H1 (cell line): ENCODE measurements around the gene GDNF. TPM values are rescaled to one million over a fixed set of nuclear protein-coding genes. Genes with fewer than 3 reads are reported as not detected.

Source experiments
- CTCF ChIA-PET: fragments of 300-600 bp; sonication (Branson Sonifier 250); formaldehyde crosslinking; loops from one replicate; lab custom pipeline; 2021; ENCODE audit not compliant: partially characterized antibody; lab: Charles Lee
- POLR2A ChIA-PET: fragments of 300-600 bp; sonication (Branson Sonifier 250); formaldehyde crosslinking; loops from one replicate; lab custom pipeline; 2021; ENCODE audit warnings: inconsistent platforms; ENCODE audit not compliant: partially characterized antibody; lab: Charles Lee
- DNase-seq, 2 experiments: peaks; one replicate each; pipeline versions ENCODE4 v3.0.0 to v3.0.0-alpha.2; 2010 to 2022; ENCODE audit warnings: low spot score in 2 of 2, low read depth in 1 of 2, mixed read lengths in 1 of 2
- FAIRE-seq: peaks from 2 replicates; lab custom pipeline; 2011; peaks lifted over from hg19 to GRCh38; lab: Jason Lieb, UNC
- H2AFZ ChIP-seq: 2 replicates; pipeline ENCODE4 v1.8.1; 2012; ENCODE audit warnings: low read length, inconsistent platforms
- H2AK5ac ChIP-seq: 2 replicates; pipeline ENCODE4 v1.6.1; 2013; ENCODE audit warnings: low read depth, low read length
- H2BK120ac ChIP-seq: replicated peaks from 2 replicates; pipeline ENCODE3; 2013; ENCODE audit warnings: low read depth, low read length, inconsistent platforms
- H2BK12ac ChIP-seq: 2 replicates; pipeline ENCODE4 v1.6.1; 2013; ENCODE audit warnings: low read depth, low read length
- H2BK15ac ChIP-seq: 2 replicates; pipeline ENCODE4 v1.6.1; 2013; ENCODE audit warnings: low read length
- H2BK20ac ChIP-seq: 2 replicates; pipeline ENCODE4 v1.6.1; 2013; ENCODE audit warnings: low read length
- H2BK5ac ChIP-seq: 2 replicates; pipeline ENCODE4 v1.6.1; 2013; ENCODE audit warnings: low read depth, low read length
- H3K14ac ChIP-seq: 2 replicates; pipeline ENCODE4 v1.6.1; 2013; ENCODE audit warnings: inconsistent platforms; ENCODE audit not compliant: insufficient read length
- H3K18ac ChIP-seq: 2 replicates; pipeline ENCODE4 v1.6.1; 2013; ENCODE audit warnings: low read length; ENCODE audit errors: extremely low read depth
- H3K23ac ChIP-seq: 2 replicates; pipeline ENCODE4 v1.6.1; 2013; ENCODE audit warnings: inconsistent platforms; ENCODE audit not compliant: insufficient read length
- H3K23me2 ChIP-seq: 2 replicates; pipeline ENCODE4 v1.6.1; 2013; ENCODE audit warnings: low read depth, low read length
- H3K27ac ChIP-seq: 2 replicates; pipeline ENCODE4 v1.6.1; 2011; ENCODE audit warnings: low read depth, low read length, inconsistent platforms
- H3K27me3 ChIP-seq, 4 experiments: replicated peaks in 1 of 4; 1 replicate in 1 of 4; 2 replicates in 3 of 4; pipeline versions ENCODE4 v1.6.1 to v1.8.1; 2011 to 2013; ENCODE audit warnings: low read length in 3 of 4, mild to moderate bottlenecking in 3 of 4, inconsistent platforms in 2 of 4, mixed read lengths in 2 of 4, moderate library complexity in 1 of 4; ENCODE audit not compliant: control insufficient read depth in 3 of 4, insufficient read depth in 3 of 4; ENCODE audit errors: extremely low read depth in 1 of 4
- H3K36me3 ChIP-seq, 4 experiments: 2 replicates each; pipeline versions ENCODE4 v1.6.1 to v1.8.1; 2011 to 2013; ENCODE audit warnings: mild to moderate bottlenecking in 4 of 4, low read length in 3 of 4, moderate library complexity in 2 of 4, control low read depth in 1 of 4, inconsistent platforms in 1 of 4; ENCODE audit not compliant: insufficient read depth in 4 of 4, control insufficient read depth in 2 of 4
- H3K4ac ChIP-seq: replicated peaks from 2 replicates; pipeline ENCODE3; 2013; ENCODE audit warnings: low read length, low read depth, mixed read lengths, inconsistent platforms; ENCODE audit not compliant: insufficient read length
- H3K4me1 ChIP-seq, 4 experiments: replicated peaks in 1 of 4; 1 replicate in 1 of 4; 2 replicates in 3 of 4; pipeline versions ENCODE4 v1.6.1 to v1.8.1; 2011 to 2013; ENCODE audit warnings: low read length in 3 of 4, inconsistent platforms in 2 of 4, mixed read lengths in 1 of 4; ENCODE audit not compliant: insufficient read depth in 4 of 4, control insufficient read depth in 3 of 4
- H3K4me2 ChIP-seq, 2 experiments: 2 replicates each; pipeline versions ENCODE4 v1.6.1 to v1.8.1; 2011 to 2013; ENCODE audit warnings: low read depth in 2 of 2, low read length in 2 of 2, control low read depth in 1 of 2, inconsistent platforms in 1 of 2, mild to moderate bottlenecking in 1 of 2; ENCODE audit not compliant: insufficient read depth in 1 of 2
- H3K4me3 ChIP-seq, 4 experiments: fragments of 200-600, 300-600 bp in 1 of 4; sonication (generic), shearing (Covaris generic), sonication (Bioruptor Twin) in 1 of 4; 2 replicates each; pipeline versions ENCODE4 v1.5.1 to v1.8.1; 2011 to 2016; ENCODE audit warnings: low read length in 4 of 4, low read depth in 3 of 4, control low read depth in 2 of 4, inconsistent platforms in 2 of 4, mild to moderate bottlenecking in 2 of 4, mixed read lengths in 1 of 4, moderate library complexity in 1 of 4; ENCODE audit not compliant: insufficient read depth in 2 of 4; ENCODE audit errors: extremely low read depth in 1 of 4
- H3K56ac ChIP-seq: replicated peaks from 2 replicates; pipeline ENCODE3; 2013; ENCODE audit warnings: low read depth, mild to moderate bottlenecking, mixed read lengths, low read length, inconsistent platforms; ENCODE audit not compliant: insufficient read length
- H3K79me1 ChIP-seq: 2 replicates; pipeline ENCODE4 v1.6.1; 2013; ENCODE audit warnings: low read depth, low read length, control low read depth
- H3K79me2 ChIP-seq, 2 experiments: 2 replicates each; pipeline versions ENCODE4 v1.6.1 to v1.8.1; 2012 to 2013; ENCODE audit warnings: low read length in 2 of 2, mild to moderate bottlenecking in 2 of 2, inconsistent platforms in 1 of 2; ENCODE audit not compliant: insufficient read depth in 2 of 2, control insufficient read depth in 1 of 2
- H3K9ac ChIP-seq, 4 experiments: replicated peaks in 1 of 4; 1 replicate in 1 of 4; 2 replicates in 3 of 4; pipeline versions ENCODE4 v1.6.1 to v1.8.1; 2011 to 2013; ENCODE audit warnings: low read depth in 3 of 4, low read length in 3 of 4, control low read depth in 2 of 4, mild to moderate bottlenecking in 2 of 4, moderate library complexity in 2 of 4, inconsistent platforms in 1 of 4; ENCODE audit errors: extremely low read depth in 1 of 4
- H3K9me3 ChIP-seq, 2 experiments: 2 replicates each; pipeline versions ENCODE4 v1.6.1 to v1.8.1; 2012 to 2013; ENCODE audit warnings: mild to moderate bottlenecking in 2 of 2, moderate library complexity in 2 of 2, control low read depth in 1 of 2, inconsistent platforms in 1 of 2, low read depth in 1 of 2, low read length in 1 of 2, mixed read lengths in 1 of 2; ENCODE audit not compliant: insufficient read depth in 2 of 2
- H4K20me1 ChIP-seq, 2 experiments: replicated peaks in 1 of 2; 2 replicates each; pipeline versions ENCODE3 to v1.8.1; 2011 to 2013; ENCODE audit warnings: inconsistent platforms in 2 of 2, low read length in 2 of 2, mild to moderate bottlenecking in 1 of 2; ENCODE audit not compliant: insufficient read depth in 2 of 2, control insufficient read depth in 1 of 2
- H4K5ac ChIP-seq: 2 replicates; pipeline ENCODE4 v1.6.1; 2013; ENCODE audit warnings: low read length, low read depth, mixed read lengths, inconsistent platforms; ENCODE audit not compliant: insufficient read length
- H4K8ac ChIP-seq: 2 replicates; pipeline ENCODE4 v1.8.0; 2013; ENCODE audit warnings: mild to moderate bottlenecking, moderate library complexity, low read length, inconsistent platforms; ENCODE audit not compliant: insufficient read depth; ENCODE audit errors: extremely low read depth
- H4K91ac ChIP-seq: replicated peaks from 2 replicates; pipeline ENCODE3; 2013; ENCODE audit warnings: low read length, mixed read lengths, inconsistent platforms; ENCODE audit not compliant: insufficient read length
- CHD1 ChIP-seq: IDR thresholded peaks from 2 replicates; pipeline ENCODE4 v1.6.1; 2012; ENCODE audit warnings: low read depth, low read length, improper control_type of control experiment
- EGR1 ChIP-seq: IDR thresholded peaks from 2 replicates; pipeline ENCODE4 v1.6.1; 2011; ENCODE audit warnings: low read depth, low read length, borderline replicate concordance
- RBBP5 ChIP-seq: IDR thresholded peaks from 2 replicates; pipeline ENCODE4 v1.7.1; 2012; ENCODE audit warnings: low read depth, mild to moderate bottlenecking, inconsistent platforms, low read length, moderate library complexity, borderline replicate concordance
- RNF2 ChIP-seq: fragments of 200-900, 300-1000 bp; sonication (generic); IDR thresholded peaks from 2 replicates; pipeline ENCODE4 v1.7.1; 2016; ENCODE audit warnings: borderline replicate concordance, low read depth, mild to moderate bottlenecking, antibody characterized with exemption, low read length; ENCODE audit not compliant: poor library complexity, severe bottlenecking; ENCODE audit errors: missing control alignments
- SRF ChIP-seq: IDR thresholded peaks from 2 replicates; pipeline ENCODE4 v1.6.1; 2011; ENCODE audit warnings: mild to moderate bottlenecking, low read depth, low read length, moderate library complexity
- WGBS, 2 experiments: shearing (Covaris generic) in 1 of 2; methylation state at CpG; one replicate each; pipeline versions ENCODE4 v1.1.6 to v1.1.7; 2013 to 2015; ENCODE audit warnings: low lambda C conversion rate in 2 of 2, mixed read lengths in 2 of 2, inconsistent platforms in 1 of 2, low coverage in 1 of 2, missing lambda C conversion rate in 1 of 2; ENCODE audit not compliant: insufficient replicate concordance in 2 of 2, insufficient coverage in 1 of 2, insufficient read length in 1 of 2; ENCODE audit errors: extremely low coverage in 1 of 2, missing lambda C conversion rate in 1 of 2; 5-methylcytosine and 5-hydroxymethylcytosine counted together
- polyA plus RNA-seq, 7 experiments: library from polyadenylated mRNA; depleted of rRNA in 3 of 7; stranded (reverse) in 5 of 7; unstranded in 2 of 7; fragments of >200 nt in 5 of 7; fragments of 200-250 nt in 2 of 7; gene quantifications; 1 replicate in 5 of 7; 2 replicates in 1 of 7; 4 replicates in 1 of 7; pipeline versions ENCODE4 v1.2.1 to v1.2.3, GENCODE V29; 2011 to 2013; ENCODE audit warnings: missing spikeins in 2 of 7, mixed read lengths in 2 of 7
- total RNA-seq: library from RNA; stranded (reverse); fragmentation: NEBNext Ultra II Directional; extraction: Animal tissue kit (Norgen Biotek cat#: 25700); gene quantifications from 2 replicates; pipeline ENCODE4 v1.2.1, GENCODE V29; 2021
- TF ChIP-seq, protein P1 (sequence below): IDR thresholded peaks from 2 replicates; pipeline ENCODE4 v1.6.1; 2011; ENCODE audit warnings: low read length, improper control_type of control experiment

Gene GDNF
- total and polyA plus RNA-seq, 2 of the 8 experiments (the other 6 are each of a cell fraction or from before 2014, with no cell fraction given): 0.15 to 2.0 TPM

DNA sequence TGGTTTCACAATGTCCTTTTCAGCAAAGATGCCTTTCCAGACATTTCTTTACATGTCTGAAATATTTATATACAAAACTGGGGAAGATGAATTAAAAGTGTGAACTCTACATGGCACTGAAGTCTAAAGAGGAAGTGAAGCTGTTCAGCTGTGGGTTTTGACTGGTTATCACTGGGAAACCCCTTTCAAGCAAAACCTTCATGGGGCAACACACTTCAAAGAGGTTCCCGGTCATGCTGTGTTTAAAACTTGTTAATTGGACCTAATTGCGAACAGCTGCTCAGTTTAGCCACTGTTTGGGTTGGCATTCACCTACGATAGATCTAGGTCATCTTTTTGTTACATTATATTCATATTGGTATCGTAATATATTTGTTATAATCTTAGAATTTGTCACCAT, 20.0 kb upstream of the GDNF start:
- no peak overlapping the region for H4K91ac ChIP-seq
- H2BK12ac ChIP-seq: no peak overlapping the region
- no peaks in the 10 kb centered on the region for H3K79me1 ChIP-seq
- H4K5ac ChIP-seq: no peak overlapping the region
- no peak overlapping the region for H3K4ac ChIP-seq
- H3K18ac ChIP-seq: no peak overlapping the region
- FAIRE-seq (no peak), DNase-seq (no peak)
- no peaks in the 10 kb centered on the region for H3K23me2 ChIP-seq
- H3K4me1 ChIP-seq: no peaks in the 10 kb centered on the region
- no peak overlapping the region for H2BK120ac ChIP-seq
- H3K4me3 ChIP-seq: no peak overlapping the region
- H3K9ac ChIP-seq: no peak overlapping the region
- 86% methylated on average over 4 of the region's 4 CpGs; no CpG with 5 or more reads in 1 of the 2 experiments for WGBS, 2 experiments
- ChIA-PET POLR2A (no interaction called here), CTCF (no interaction called here)
- no peaks in the 10 kb centered on the region; a peak in 1 of 7 replicates for H3K27me3 ChIP-seq
- no peak overlapping the region for H2BK20ac ChIP-seq
- no peak overlapping the region for H2BK5ac ChIP-seq
- no peaks in the 10 kb centered on the region for H4K20me1 ChIP-seq
- no peak overlapping the region for H3K56ac ChIP-seq
- H3K4me2 ChIP-seq: no peak overlapping the region
- H3K36me3 ChIP-seq: no peaks in the 10 kb centered on the region
- H3K27ac ChIP-seq: no peak overlapping the region
- no peaks in the 10 kb centered on the region for H3K79me2 ChIP-seq
- 0 out of 4 replicates have a peak, but pooled peaks cover 0 to under 1% of the 10 kb centered on the region in 2 experiments for H3K9me3 ChIP-seq
- H3K23ac ChIP-seq: no peak overlapping the region
- TF ChIP-seq, protein P1, sequence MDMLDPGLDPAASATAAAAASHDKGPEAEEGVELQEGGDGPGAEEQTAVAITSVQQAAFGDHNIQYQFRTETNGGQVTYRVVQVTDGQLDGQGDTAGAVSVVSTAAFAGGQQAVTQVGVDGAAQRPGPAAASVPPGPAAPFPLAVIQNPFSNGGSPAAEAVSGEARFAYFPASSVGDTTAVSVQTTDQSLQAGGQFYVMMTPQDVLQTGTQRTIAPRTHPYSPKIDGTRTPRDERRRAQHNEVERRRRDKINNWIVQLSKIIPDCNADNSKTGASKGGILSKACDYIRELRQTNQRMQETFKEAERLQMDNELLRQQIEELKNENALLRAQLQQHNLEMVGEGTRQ: no peak
- TF ChIP-seq RNF2 (no peak), EGR1 (no peak), CHD1 (no peak), RBBP5 (no peak), SRF (no peak)
- H4K8ac ChIP-seq: no peak overlapping the region
- H2AFZ ChIP-seq: no peak overlapping the region
- no peak overlapping the region for H3K14ac ChIP-seq
- no peak overlapping the region for H2BK15ac ChIP-seq
- H2AK5ac ChIP-seq: no peak overlapping the region
